HG02763 (cell line): ENCODE data around the gene KATNBL1.

Experiments
- ATAC-seq: cut with Tn5 transposase; IDR thresholded peaks from one replicate; pipeline ENCODE4 v1.9.1; 2021; ENCODE audit warnings: mild to moderate bottlenecking, moderate library complexity; ENCODE audit not compliant: unreplicated experiment

Gene KATNBL1, protein sequence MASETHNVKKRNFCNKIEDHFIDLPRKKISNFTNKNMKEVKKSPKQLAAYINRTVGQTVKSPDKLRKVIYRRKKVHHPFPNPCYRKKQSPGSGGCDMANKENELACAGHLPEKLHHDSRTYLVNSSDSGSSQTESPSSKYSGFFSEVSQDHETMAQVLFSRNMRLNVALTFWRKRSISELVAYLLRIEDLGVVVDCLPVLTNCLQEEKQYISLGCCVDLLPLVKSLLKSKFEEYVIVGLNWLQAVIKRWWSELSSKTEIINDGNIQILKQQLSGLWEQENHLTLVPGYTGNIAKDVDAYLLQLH

DNA sequence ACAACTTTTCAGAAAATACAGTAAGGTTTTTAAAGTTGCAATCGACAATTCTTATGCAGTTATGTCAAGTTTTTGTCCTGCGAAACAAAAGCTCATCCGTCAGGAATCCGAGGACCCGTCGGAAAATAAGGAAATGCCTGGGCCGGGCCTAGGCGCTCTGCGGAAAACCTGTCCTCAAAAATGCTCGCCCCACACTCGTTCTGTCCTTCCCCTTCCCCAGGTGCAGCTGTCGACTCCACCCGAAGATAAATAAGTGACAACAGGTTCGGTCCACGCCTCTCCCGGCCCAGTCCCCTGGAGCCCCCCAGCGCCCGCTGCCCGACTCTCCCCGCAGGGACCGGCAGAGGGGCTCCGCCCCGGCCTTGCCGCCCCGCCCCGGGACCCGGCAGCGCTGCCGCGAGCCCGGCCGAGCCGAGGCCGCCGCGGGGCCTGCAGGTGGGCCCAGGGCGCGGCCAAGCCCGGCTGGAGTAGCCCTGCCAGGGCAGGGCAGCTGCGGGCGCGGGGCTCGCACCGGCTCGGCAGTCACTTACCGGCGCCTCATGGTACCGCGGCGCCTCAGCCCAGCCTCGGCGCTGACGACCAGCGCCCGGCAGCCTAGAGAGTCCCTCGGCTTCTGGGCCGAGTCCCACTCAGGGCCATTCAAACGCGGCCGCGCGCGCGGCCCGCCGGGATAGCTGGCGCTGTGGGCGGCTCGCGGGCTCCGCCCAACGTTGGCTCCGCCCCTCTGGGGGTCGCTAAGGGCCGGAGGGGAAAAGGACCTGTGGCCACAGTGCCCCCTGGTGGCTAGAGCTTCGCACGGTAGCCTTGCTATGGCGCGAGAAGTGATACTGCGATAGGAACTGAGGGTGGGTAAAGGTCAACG, at the start of gene KATNBL1:
Gene KATNBL1, minus strand, starts transcription at position 676 of the 862 bp plus-strand sequence. CDS start 46,420 bp downstream, outside the sequence.
- peak; percentile 81 for ATAC-seq

DNA sequence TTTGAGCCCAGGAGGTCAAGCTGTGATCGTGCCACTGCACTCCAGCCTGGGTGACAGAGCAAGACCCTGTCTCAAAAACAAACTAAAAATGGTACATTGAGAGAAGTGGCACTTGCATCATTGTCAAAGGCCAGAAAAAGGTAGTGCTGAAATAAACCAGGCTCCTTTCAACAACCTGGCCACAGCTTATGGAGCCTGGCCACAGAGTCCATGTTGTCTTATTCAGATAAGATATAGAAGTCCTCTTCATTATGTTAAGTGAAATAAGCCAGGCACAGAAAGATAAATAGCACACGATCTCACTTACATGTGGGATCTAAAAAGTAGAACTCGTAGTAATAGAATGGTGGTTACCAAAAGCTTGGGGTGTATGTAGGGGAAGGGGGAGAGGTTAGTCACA, 49.7 kb upstream of the KATNBL1 start:
- no peak for ATAC-seq

DNA sequence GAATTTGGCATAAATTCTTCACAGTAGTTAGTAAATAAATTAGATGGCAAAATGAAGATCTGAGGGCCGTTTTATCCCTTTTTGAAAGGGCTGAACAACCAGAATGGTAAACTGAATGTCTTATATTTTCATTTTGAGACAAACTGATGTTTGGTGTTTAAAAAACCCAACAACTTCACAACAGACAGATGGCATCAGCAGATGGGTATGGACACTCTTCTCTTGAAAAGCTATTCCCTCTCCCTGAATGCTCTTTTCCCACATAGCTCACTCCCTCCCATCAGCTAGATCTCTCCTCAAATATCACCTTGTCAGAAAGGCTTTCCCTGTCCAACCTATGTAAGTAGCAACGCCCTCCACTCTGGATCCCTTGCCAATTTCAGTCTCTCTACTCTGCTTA, 48.3 kb upstream of the KATNBL1 start:
- ATAC-seq = no peak

DNA sequence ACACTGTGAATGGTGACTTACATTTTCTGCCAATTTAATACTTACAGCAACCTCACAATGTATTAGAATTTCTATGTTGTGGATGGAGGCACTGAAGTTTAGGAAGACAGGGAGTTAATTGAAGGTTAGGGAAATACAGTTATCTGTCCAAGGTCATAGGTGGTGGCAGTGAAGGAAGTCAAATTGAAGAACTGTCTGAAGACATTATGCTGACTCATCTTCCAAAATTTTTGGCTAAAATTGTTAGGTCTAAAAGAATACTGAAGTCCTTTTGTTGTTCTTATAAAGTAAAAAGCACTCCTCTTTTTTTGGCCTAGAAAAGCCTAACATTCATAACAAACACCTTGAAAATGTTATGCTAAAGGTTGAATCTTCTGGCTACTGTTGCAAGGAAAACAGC, 42.6 kb upstream of the KATNBL1 start:
- ATAC-seq = no peak

GRCh38 chr15:34248190-34248589, 38.3 kb upstream of the KATNBL1 start:
- no peak for ATAC-seq

DNA sequence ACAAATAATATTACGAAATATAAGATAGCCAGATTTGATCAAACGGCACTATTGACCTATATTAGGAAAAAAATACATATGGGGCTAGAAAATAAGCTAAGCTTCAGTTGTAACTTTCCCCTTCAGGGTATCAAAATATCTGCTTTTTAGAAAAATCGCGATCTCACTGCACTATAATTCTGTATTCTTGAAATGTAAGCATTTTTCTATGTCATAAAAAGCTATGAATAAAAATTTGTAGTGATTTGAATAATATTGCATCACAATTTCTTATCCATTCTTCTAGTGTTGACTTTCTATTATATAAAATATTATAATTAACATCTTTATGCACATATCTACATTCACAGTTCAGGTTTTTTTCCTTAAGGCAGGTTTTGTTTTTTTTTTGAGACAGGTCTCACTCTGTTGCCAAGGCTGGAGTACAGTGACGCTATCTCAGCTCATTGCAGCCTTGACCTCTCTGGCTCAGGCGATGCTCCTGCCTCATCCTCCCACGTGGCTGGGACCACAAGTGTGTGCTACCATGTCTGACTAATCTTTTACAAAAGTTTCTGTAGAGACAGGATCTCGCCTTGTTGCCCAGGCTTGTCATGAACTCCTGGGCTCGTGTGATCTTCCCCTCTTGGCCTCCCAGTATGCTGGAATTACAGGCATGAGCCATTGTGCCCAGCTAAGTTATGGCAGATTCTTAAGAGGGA, 36.5 kb upstream of the KATNBL1 start:
- ATAC-seq = no peak

- no peak for ATAC-seq
Measured at GRCh38 chr15:34243226-34243625, 33.3 kb upstream of the KATNBL1 start.

GRCh38 chr15:34242331-34242710, 32.4 kb upstream of the KATNBL1 start:
- ATAC-seq = no peak

GRCh38 chr15:34241376-34242330, 31.8 kb upstream of the KATNBL1 start:
- ATAC-seq = no peak

- ATAC-seq = no peak
Measured at GRCh38 chr15:34240537-34240936, 30.6 kb upstream of the KATNBL1 start.

DNA sequence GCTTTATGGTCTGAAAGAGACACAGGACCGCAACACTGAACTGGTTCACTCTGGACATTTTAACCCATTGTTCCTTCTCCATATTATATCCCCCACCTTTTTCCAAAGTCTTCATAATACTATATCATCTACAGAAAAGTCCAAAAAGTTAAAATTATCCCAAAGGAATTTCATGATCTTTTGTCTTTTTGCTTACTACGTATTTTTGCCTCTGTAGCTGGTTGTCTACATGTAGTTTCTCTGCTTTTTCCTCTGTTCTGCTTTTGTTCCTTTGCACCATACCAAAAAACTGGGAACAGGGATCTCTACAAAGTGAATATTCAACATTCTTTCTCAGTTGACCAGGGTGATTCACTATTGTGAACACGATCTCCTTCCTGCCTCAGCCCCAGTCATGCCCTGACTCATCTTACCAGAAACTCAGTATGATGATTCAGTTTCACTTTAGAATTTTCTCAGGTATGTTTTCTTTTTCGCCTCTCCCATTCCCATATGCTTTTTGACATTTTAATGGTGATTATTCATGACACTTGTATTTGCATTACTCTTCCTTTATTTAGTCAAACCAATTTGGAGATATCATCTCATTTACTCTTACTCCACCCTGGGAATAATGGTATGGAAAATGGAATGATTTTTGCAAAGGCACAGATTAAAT, 29.4 kb upstream of the KATNBL1 start:
- ATAC-seq = no peak

DNA sequence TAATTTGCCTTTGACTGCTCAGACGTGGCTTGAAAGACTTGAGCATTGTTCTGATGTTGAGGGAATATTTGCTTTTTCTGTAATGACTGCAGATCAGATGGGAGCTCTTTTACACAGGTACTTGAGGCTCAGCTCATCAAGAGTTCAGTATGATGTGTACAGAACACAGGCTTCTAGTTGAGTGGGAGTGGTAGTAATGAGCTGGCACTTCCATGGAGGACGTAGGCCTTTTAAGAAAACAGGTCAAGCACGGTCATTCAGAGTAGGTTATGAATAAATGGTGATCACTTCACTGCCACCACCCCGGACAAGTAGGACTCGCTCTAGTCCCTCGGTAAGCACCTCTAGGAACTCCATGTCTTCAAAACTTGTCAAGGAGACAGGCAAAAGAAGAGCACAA, 23.7 kb upstream of the KATNBL1 start:
- ATAC-seq = no peak

- peak; percentile 3 for ATAC-seq
Measured at GRCh38 chr15:34223904-34224596, 14.2 kb upstream of the KATNBL1 start.

GRCh38 chr15:34217587-34218225, 7.8 kb upstream of the KATNBL1 start:
- ATAC-seq = no peak

DNA sequence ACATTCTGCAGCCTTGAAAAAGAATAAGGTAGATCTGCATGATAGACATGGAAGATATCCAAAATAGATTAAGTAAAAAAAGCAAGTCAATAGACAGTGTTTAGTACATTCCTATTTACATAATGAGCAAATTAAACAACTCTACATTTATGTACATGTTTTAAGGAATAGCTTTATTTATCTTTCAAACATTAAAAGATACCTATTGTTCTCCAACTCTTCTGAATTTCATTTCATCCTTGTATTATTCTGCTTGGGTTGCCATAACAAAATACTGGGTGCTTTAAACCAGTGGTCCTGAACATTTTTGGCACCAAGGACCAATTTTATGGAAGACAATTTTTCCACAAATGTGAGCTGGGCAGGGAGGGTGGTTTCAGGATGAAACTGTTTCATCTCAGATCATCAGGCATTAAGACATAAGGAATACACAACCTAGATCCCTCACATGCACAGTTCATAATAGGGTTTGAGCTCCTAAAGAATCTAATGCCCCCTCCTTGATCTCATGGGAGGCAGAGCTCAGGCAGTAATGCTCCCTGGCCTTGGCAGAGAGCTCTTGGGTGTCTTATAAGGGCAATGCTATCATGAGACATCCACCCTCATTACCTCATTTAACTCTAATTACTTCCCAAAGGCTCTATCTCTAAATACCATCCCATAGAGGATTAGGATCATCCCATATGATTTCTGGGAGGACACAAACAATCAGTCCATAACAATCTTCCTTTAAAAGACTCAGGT, 6.8 kb upstream of the KATNBL1 start:
- ATAC-seq = no peak

DNA sequence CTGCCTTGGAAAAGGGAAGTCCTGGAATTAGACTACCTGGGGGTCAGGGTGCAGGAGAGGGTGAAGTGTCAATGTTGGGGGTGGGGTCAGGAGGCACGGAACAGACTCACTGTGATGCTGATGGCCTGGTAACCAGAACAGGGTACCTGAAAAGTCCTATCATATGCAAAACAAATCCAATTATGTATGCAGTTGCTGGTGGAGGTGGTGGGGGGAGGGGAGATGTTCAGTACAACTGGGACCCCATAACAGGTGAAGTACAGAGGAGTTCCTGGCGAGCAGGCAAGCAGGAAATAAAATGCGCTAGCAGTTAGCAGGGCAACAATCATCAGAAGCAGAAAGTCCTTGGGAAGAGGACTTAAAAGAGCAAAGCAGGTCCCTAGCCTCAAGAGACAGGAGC, 4.2 kb upstream of the KATNBL1 start:
- no peak for ATAC-seq

DNA sequence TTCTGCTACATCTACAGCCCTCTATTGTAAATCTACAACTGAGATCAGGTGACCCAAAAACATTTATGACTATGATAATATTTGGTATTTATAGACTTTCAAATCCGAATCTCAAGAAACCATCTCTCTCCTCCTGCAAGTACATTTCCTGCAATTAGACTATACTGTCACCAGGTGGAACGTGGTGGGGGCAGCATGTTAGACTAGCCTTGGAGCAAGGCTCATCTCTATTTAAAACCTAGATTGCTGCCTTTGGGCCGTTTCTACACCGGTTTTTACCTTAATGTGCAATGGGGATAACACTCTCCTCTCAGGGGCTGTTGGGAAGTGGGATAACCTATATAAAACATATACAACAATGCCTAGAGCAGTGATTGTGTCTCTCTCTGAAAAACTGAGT, 3.8 kb upstream of the KATNBL1 start:
- no peak for ATAC-seq

DNA sequence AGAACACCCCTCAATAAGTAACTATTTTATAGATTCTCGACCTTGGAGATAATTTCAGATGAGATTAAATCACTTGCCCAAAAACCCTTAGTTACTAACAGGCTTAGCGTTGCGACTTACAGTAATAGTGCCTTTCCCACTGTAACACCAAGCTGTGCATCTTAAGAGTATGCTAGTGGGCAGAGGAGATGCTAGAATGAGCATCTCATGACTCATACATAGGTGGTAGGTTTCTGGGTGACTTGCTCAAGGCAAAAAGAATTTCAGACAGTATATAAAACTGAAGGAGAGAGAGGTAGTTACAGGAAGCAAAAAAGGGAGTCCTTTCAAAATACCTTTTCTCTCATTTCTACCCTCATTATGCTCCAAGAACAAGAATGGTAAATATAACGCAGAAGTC, 3.9 kb downstream of the KATNBL1 start:
- no peak for ATAC-seq
